NCI-H2029 (cell line): ENCODE measurements around the gene NAT14.

Experiments used
- DNase-seq: peaks from one replicate; lab custom pipeline; 2025; lab: John Stamatoyannopoulos, UW

The NAT14 gene

DNA sequence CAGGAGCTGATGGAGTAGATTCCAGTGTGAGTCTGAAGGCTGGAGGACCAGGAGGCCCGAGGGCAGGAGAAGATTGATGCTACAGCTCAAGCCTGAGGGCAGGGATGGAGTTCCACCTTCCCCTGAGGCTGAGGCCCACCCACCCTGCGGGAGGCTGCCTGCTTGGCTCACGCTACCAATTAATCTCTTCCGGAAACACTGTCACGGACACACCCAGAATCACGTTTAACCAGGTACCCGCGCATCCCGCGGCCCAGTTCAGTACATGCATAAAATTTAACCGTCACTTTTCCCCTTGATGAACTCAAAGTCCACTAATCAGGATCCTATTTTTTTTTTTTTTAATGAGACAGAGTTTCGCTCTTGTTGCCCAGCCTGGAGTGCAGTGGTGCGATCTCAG, 13.7 kb upstream of the NAT14 start:
- DNase-seq, result no peak

DNA sequence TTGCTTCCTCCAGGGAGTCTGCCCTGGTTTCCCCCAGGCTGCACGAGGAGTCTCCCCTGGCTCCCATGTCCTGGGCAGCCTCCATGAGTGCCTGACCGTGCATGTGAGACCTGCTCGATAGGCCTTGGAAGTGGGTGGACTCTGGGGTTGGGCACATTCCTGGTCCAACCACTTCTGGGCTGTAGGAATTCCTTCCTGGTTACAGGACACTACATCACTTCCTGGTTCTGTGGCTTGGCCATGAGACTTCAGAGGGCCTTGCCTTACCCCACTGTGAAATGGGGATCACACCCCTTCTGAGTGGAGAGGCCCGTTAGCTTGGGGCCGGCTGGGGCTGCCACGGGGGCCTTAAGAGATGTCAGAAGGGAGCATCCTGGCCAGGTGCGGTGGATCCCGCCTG, 12.5 kb upstream of the NAT14 start:
- no peak for DNase-seq

DNA sequence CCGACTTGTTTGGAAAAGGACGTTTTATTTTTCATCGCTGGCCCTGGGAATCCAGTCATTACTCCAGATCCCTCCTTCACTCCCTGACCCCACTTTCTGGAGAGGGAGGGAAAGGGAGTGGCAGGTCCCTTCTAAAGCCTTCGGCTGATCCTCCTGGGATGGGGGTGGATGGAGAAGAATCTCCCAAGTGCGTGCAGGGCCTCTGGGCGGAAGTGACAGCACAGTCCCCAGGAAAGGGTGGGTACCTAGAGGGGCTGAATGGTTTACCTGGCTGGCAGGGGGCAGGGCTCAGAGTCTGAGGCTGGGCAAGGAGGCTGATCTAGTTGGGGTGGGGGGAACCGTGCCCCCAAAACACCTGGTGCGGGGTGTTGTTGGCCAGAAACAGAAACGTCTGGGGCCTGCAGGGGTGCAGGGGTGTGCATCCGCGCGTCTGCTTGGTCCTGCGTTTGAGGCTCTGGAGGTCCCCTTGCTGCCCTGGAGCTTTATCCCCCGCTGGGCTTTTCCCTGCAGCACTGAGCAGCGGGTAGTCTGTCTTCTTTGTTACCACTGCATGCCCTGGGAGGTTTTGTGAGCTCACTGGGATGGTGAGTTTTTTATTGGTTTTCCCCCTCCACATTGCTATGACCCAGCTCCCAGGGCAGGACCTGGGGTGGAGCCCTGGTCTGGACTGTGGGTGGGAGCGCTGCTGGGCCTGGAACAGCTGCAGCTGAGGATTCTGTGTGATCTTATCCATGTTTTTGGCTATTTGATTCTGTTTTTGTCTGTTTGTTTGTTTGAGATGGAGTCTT, 11.6 kb upstream of the NAT14 start:
- no peak for DNase-seq

DNA sequence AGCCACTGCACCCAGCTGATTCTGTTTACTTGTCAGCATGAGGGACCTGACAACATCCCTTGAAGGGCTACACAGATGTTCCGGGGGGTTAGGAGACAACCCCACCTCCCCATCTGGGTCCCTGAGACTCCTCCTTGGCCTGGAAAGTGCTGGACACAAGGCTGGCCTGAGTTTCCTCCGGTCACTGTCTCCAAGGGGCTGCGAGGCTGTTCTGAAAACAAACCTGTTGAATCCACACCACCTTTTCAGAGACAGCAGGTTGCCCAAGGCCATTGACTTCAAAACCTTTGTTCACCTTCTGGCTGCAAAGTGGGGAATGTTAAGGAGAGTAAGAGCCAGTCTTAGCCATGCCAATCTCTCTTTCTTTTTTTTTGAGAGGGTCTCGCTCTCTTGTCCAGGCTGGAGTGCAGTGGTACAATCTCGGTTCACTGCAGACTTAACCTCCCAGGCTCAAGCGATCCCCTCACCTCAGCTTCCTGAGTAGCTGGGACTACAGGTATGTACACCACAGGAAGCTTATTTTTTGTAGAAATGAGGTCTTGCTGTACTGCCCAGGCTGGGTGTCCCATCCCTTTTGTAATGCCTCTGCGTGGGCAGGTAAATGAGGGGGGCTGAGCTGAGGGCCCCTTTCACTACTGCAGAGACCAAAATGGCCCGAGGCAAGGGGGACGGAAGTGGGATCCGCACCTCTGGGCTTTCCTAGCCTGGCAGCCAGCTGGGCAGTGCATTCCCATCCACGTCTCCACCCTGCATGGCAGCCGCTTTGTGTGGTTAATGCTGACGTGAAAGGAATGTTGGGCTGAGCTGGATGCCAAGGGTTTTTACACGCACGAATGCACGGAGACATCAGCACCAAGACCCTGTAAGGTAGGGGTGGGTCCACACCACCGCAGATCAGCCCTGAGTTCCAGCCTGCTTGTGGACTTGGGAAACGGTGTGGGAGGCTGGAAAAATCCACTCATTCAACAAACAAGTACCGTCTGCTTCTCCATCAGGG, 10.4 kb upstream of the NAT14 start:
- no peak for DNase-seq

DNA sequence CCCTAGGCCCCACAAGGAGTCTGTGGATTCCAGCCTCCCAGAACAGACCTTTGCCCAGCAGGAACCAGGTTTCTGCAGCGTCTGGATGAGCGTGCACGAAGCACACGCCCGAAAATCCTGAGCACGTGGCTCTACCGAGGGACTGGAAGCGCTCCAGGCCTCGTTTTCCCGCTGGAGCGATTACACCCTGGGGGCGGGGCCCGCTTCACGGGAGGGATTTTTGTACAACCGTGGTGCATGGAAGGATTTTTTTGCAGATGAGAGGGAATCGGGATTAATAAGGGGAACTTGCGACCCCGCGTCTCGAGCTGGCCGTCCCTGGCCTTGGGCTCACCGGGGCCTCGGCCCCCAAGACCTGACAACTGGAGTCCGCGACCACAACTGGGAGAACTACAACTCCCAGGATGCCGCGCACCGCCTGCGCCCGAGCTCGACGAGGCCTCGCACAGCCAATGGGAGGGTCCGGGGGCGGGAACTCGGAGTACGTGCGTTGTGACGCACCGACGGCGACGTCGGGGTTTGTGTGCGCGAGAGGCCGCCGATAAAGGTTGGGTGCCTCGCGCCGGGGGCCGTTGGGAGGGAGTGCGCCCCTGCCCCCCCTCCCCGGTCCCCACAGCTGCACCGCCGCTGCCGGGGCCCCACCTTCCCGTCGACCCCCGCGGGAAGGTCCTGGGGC, 8.8 kb upstream of the NAT14 start, which contains the start of gene ZNF628:
ZNF628 (plus strand) TSS at position 518 of the 676 bp plus-strand sequence. CDS start 3,294 bp downstream, outside the sequence.
- peak; percentile 96 for DNase-seq

DNA sequence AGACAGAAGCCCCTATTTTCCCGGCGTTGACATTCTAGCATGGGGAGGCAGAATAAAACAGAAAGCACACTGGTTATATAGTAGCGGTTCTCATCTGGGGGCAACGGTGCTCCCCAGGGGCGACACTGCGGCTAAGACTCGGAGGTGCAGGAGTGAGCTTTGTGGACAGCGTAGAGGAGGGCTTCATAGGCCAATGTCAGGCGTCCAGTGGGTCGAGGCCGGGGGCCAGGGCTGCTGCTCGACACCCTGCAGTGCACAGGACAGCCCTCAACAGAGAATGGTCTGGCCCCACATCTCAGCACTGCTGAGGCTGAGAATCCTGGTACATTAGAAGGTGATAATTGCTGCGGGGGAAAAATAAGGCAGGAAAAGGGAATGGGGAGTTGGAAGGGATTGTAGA, 7.1 kb upstream of the NAT14 start:
- DNase-seq, result no peak

DNA sequence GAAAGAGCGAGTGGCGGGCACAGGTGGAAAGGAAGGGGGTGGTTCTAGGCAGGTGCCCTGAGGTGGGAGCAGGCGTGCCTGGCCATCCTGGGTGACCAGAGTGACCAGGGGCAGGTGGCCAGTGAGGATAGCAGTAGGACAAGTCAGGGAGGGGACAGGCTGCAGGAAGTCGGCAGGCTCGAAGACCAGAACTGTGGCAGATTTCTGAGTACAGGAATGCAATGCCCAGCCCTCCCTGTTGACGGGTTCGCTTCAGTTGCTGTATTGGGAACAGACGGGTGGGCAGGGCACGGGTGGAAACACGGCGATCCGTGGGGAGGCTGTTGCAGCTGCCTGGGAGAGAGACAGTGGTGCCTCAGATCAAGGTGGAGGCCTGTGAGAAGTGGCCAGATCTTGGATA, 6.6 kb upstream of the NAT14 start:
- DNase-seq, result no peak

DNA sequence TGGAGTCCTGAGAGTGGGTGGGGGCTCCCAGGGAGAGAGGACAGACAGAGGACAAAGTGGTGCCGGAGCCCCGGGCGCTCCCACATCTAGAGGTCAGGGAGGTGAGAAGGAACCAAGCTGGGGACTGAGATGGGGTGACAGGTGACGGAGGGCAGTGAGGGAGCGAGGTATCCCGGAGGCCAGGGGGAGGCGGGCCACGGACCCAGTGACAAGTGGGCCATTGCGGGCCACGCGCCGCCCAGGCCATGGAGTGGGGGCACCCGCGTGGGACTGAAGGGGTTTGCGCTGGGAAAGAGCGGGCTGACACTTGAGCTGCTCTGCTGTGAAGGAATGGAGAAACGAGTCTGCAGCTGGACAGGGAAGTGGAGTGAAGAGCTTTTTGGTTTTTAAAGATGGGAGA, 5.9 kb upstream of the NAT14 start:
- no peak for DNase-seq

DNA sequence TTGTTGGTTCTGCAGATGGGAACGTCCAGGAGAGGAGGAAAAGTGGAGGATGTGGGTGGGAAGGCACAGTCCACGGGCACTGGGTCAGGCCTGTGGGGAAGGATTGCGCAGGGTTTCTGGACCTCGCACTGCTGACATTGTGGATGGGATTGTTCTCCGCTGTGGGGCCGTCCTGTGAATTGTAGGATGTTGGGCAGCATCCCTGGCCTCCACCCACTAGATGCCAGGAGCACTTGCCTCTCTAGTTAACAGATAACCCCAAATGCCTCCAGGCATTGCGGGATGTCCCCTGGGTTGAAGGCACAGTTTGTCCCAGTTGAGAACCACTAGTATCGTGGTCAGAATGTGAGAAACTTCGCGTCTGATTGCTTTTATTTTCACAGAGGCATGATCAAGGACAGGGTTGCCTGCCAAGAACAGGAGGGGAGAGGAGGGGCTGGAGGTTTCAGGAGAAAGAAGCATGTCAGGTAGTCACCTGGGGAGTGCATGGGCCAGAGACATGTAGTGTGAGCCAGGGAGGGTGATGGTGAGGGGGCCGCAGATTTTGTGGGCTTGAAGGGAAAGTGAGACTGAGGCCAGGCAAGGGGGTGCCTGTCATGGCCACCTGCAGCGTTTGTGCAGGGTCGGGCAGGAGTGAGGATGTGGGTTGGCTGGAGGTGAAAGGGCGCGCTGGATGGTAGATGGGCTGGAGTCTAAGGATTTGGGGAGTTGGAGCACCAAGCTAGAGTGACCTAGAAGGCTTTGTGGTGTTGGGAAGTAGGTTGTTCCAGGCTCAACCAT, 5.3 kb upstream of the NAT14 start:
- no peak for DNase-seq

DNA sequence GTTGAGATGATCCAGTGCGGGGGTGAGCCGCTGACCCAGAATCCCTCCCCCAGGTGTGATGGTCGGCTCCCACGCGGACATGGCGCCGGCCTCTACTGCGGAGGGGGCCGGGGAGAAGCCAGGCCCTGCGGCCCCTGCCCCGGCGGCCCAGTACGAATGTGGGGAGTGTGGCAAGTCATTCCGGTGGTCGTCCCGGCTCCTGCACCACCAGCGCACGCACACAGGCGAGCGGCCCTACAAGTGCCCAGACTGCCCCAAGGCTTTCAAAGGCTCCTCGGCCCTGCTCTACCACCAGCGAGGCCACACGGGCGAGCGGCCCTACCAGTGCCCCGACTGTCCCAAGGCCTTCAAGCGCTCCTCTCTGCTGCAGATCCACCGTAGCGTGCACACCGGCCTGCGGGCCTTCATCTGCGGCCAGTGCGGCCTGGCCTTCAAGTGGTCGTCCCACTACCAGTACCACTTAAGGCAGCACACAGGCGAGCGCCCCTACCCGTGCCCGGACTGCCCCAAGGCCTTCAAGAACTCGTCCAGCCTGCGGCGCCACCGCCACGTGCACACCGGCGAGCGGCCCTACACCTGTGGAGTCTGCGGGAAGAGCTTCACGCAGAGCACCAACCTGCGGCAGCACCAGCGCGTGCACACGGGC, 3.7 kb upstream of the NAT14 start:
- no peak for DNase-seq

DNA sequence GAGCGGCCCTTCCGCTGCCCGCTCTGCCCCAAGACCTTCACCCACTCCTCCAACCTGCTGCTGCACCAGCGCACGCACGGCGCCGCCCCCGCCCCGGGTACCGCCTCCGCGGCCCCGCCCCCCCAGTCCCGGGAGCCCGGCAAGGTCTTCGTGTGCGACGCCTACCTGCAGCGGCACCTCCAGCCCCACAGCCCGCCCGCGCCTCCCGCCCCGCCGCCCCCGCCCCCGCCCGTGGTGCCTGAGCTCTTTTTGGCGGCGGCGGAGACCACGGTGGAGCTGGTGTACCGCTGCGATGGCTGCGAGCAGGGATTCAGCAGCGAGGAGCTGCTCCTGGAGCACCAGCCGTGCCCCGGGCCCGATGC, 3.2 kb upstream of the NAT14 start:
- DNase-seq, result no peak

DNA sequence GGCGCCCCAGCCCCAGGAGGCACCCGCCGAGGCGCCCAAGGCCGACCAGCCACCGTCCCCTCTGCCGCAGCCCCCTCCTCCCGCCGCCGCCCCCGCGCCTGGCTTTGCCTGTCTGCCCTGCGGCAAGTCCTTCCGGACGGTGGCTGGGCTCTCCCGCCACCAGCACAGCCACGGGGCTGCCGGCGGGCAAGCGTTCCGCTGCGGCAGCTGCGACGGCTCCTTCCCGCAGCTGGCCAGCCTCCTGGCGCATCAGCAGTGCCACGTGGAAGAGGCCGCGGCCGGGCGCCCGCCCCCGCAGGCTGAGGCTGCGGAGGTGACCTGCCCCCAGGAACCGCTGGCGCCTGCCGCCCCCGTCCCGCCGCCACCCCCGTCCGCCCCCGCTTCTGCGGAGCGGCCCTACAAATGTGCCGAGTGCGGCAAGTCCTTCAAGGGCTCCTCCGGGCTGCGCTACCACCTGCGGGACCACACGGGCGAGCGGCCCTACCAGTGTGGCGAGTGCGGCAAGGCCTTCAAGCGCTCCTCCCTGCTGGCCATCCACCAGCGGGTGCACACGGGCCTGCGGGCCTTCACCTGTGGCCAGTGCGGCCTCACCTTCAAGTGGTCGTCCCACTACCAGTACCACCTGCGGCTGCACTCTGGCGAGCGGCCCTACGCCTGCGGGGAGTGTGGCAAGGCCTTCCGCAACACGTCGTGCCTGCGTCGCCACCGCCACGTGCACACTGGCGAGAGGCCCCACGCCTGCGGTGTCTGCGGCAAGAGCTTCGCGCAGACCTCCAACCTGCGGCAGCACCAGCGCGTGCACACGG, 2.6 kb upstream of the NAT14 start:
- no peak for DNase-seq

DNA sequence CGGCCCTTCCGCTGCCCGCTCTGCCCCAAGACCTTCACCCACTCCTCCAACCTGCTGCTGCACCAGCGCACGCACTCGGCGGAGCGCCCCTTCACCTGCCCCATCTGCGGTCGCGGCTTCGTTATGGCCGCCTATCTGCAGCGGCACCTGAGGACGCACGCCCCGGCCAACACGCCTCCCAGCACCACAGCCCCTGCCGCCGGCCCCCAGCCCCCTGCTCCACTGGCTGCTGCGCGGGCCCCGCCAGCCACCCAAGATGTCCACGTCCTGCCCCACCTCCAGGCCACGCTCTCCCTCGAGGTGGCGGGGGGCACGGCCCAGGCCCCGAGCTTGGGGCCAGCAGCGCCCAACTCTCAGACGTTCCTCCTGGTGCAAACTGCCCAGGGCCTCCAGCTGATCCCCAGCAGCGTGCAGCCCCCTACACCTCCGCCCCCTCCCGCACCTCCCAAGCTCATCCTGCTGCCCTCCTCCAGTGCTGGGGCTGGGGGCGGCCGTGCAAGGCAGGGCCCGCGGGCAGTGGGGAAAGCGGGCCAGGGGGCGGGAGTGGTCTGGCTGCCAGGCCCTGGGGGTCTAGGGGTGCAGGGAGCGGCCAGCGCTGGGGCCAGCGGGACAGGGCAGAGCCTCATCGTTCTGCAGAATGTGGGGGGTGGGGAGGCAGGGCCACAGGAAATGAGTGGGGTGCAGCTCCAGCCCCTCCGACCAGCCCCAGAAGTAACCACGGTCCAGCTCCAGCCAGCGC, 1.9 kb upstream of the NAT14 start:
- DNase-seq, result no peak

DNA sequence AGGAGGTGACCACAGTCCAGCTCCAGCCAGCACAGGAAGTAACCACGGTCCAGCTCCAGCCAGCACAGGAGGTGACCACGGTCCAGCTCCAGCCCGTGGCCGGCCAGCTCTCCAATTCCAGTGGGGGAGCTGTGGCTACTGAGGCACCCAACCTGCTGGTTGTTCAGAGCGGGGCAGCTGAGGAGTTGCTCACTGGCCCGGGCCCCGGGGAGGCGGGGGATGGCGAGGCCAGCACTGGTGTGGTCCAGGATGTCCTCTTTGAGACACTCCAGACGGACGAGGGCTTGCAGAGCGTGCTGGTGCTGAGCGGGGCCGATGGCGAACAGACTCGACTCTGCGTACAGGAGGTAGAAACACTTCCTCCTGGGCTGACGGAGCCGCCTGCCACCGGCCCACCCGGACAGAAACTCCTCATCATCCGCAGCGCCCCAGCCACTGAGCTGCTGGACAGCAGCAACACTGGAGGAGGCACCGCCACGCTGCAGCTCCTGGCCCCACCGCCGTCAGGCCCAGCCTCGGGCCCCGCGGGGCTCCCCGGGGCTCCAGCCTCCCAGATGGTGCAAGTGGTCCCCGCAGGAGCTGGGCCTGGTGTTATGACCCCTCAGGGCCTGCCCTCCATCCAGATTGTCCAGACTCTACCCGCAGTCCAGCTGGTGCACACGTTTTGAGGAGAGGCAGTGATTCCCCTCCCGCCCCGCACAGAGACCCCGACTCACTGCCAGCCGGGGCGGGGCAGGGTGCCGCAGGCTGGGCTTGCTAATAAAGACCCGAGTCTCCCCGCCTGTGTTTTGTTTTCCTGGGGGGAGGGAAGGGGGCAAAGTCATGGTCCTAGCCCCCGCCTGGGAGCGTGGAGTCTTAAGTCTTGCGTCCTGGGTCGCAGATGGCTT, 1.0 kb upstream of the NAT14 start:
- DNase-seq, result no peak

DNA sequence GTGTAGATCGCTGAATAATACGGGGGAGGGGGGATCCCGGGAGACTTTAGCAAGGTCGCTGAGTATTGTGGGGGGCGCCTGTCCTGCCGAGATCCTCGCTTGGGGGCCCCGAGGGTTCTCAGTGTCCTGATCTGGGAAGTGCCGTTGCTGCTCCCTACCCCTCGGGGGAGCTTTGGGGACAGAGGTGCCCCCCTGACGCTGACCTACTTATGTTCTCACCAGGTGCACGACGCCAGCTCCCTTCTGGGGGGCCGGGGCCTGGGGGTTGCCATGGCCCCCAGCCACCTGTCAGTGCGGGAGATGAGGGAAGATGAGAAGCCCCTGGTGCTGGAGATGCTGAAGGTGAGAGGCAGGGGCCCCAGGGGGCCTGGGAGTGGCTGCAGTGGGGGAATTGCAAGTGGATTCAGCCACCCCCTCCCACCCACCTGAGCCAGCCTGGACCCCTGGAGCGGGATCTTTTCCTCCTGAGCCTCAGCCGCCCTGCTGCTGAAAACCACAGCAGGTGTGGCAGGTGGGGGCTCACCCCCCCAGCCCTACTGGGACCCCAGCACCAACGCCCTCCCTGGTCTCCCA, 537 bp downstream of the NAT14 start:
- DNase-seq, result no peak

DNA sequence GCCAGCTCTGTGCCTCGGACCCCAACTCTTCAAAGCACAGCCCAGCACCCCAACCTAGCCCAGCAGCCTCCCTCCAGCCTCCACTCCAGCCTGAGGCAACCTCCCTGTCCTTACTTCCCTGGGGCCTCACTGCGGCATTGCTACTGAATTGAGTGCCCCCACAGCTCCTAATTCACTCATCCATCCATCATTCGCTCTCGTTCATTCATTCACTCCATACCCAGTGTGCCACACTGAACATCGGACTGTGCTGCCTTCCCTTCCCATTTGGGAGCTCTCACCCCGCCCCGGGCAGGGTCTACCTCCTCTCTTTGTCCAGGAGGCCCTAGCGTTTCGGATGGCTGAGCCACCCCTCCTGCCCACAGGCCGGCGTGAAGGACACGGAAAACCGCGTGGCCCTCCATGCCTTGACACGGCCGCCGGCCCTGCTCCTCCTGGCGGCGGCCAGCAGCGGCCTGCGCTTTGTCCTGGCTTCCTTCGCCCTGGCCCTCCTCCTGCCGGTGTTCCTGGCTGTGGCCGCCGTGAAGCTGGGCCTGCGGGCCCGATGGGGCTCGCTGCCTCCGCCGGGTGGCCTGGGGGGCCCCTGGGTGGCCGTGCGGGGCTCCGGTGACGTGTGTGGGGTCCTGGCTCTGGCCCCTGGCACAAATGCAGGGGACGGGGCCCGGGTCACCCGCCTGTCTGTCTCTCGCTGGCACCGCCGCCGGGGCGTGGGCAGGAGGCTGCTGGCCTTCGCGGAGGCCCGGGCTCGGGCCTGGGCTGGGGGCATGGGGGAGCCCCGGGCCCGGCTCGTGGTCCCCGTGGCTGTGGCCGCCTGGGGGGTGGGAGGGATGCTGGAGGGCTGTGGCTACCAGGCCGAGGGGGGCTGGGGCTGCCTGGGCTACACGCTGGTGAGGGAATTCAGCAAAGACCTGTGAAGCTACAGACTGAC, 1.3 kb downstream of the NAT14 start:
- no peak for DNase-seq
